ENCODE results near the gene LSAMP.

LSAMP gene

DNA sequence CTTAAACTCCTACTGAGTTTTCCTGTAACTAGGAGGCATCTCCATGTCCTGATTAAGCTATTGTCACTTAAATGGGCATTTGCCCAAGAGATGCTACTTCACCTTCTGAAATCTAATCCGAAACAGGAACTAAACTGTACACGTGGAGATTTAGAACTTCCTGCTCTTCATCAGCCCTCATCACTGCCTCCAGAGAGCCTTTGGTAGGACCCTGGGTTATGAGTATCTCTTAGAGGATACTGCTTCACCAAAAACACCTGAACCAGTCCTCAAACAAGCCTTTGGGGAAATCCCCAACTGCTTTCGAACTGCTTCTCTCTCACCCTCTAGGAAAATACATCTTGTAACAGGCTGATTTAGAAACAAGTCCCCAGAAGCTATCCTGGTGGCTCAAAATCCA, 501.7 kb downstream of the LSAMP start:
- Histone ChIP-seq H3K79me2 (ENCODE audit: control insufficient read depth, insufficient read depth, low read length, poor library complexity) (no peaks in the 10 kb centered on the region), H4K8ac (ENCODE audit: low read depth, low read length) (no peak overlapping the region)

DNA sequence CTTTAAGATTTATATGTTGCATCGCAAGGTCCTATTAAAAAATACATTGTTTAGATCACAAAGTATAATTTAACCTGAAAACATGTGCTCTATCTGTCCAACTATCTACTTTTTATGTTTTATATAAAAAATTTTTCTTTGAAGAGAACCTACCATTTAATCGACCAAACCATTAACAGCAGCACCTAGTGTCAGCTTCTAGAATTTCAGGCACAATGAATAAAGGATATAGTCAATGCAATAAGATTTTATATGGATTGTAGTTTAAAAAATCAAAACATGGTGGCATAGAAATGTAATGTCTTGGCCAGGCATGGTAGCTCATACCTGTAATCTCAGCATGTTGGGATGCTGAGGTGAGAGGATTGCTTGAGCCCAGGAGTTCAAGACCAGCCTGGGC, 508.2 kb downstream of the LSAMP start:
- H3K9ac ChIP-seq (ENCODE audit: low read length), result no peak overlapping the region
- WGBS (ENCODE audit: extremely low coverage, insufficient coverage, insufficient read length), result no CpG with 5 or more reads among the region's 2 CpGs

More for the DNA sequence above, 501.7 kb downstream of the LSAMP start:
- Histone ChIP-seq H3K4ac (ENCODE audit: low read depth, low read length) (no peak overlapping the region), H2BK12ac (ENCODE audit: low read length) (no peak overlapping the region), H3K9ac (ENCODE audit: low read length) (peak overlapping the region; percentile 37), H3K4me3 (ENCODE audit: low read depth, low read length) (no peak overlapping the region), H3K4me1 (ENCODE audit: control insufficient read depth in 1 of 2, insufficient read depth in 2 of 2, low read length in 2 of 2) (no peaks in the 10 kb centered on the region), H3K9me3 (ENCODE audit: insufficient read depth, low read depth, low read length) (no peaks in the 10 kb centered on the region), H3K27me3 (ENCODE audit: insufficient read depth, low read length) (no peaks in the 10 kb centered on the region), H2BK5ac (ENCODE audit: low read depth, low read length, poor library complexity) (no peak overlapping the region), H4K12ac (ENCODE audit: low read depth, low read length) (no peak overlapping the region), H3K27ac (ENCODE audit: low read depth, low read length) (no peak overlapping the region), H2AK5ac (ENCODE audit: low read length) (no peak overlapping the region), H2AFZ (ENCODE audit: insufficient read depth, low read length, poor library complexity) (no peak overlapping the region), H3K79me1 (ENCODE audit: low read length) (no peaks in the 10 kb centered on the region), H3K14ac (ENCODE audit: low read length) (no peak overlapping the region), H3K4me2 (ENCODE audit: low read length) (no peak overlapping the region), H4K91ac (ENCODE audit: low read depth, low read length) (no peak overlapping the region), H3K23ac (ENCODE audit: low read length) (no peak overlapping the region), H3K36me3 (ENCODE audit: control insufficient read depth in 1 of 2, insufficient read depth in 2 of 2, low read length in 2 of 2) (no peaks in the 10 kb centered on the region), H2BK120ac (ENCODE audit: insufficient read depth, low read length, poor library complexity) (no peak overlapping the region), H3K18ac (ENCODE audit: low read length) (no peak overlapping the region)
- no peak for DNase-seq
- WGBS (ENCODE audit: extremely low coverage, insufficient coverage, insufficient read length), result no CpG with 5 or more reads among the region's 3 CpGs

DNA sequence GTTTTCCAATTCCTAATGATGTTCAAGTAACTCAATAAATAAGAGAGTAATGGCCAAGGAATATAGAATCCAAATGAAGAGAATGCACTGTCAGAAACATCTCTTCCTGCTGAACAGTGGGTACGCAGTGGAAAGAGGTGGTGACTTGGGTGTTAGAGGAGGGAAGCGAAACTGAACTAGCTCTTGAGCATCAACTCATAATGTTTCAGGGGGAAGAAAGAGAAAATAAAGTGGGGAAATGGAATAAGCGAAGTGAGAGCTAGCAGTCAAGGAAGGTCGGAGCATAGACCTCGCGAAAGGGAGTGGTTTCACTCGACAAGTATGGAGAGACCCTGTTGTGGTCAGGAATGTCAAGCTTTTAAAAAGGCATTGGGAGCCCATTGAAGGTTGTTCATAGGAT, 512.5 kb downstream of the LSAMP start:
- Histone ChIP-seq H4K91ac (ENCODE audit: low read depth, low read length) (no peak overlapping the region), H2BK5ac (ENCODE audit: low read depth, low read length, poor library complexity) (no peak overlapping the region), H4K12ac (ENCODE audit: low read depth, low read length) (no peak overlapping the region), H3K4me1 (ENCODE audit: control insufficient read depth in 1 of 2, insufficient read depth in 2 of 2, low read length in 2 of 2) (no peaks in the 10 kb centered on the region), H3K9me3 (ENCODE audit: insufficient read depth, low read depth, low read length) (no peaks in the 10 kb centered on the region), H3K23ac (ENCODE audit: low read length) (no peak overlapping the region), H3K4me2 (ENCODE audit: low read length) (peak overlapping the region; percentile 27), H2AK5ac (ENCODE audit: low read length) (no peak overlapping the region), H3K18ac (ENCODE audit: low read length) (no peak overlapping the region), H3K27me3 (ENCODE audit: insufficient read depth, low read length) (no peaks in the 10 kb centered on the region), H3K14ac (ENCODE audit: low read length) (no peak overlapping the region), H3K4me3 (ENCODE audit: low read depth, low read length) (no peak overlapping the region), H3K36me3 (ENCODE audit: control insufficient read depth in 1 of 2, insufficient read depth in 2 of 2, low read length in 2 of 2) (no peaks in the 10 kb centered on the region), H4K8ac (ENCODE audit: low read depth, low read length) (no peak overlapping the region), H3K79me1 (ENCODE audit: low read length) (no peaks in the 10 kb centered on the region), H3K4ac (ENCODE audit: low read depth, low read length) (no peak overlapping the region), H2AFZ (ENCODE audit: insufficient read depth, low read length, poor library complexity) (no peak overlapping the region), H2BK120ac (ENCODE audit: insufficient read depth, low read length, poor library complexity) (no peak overlapping the region), H3K9ac (ENCODE audit: low read length) (no peak overlapping the region), H2BK12ac (ENCODE audit: low read length) (no peak overlapping the region), H3K79me2 (ENCODE audit: control insufficient read depth, insufficient read depth, low read length, poor library complexity) (no peaks in the 10 kb centered on the region), H3K27ac (ENCODE audit: low read depth, low read length) (no peak overlapping the region)
- no CpG with 5 or more reads among the region's 7 CpGs for WGBS (ENCODE audit: extremely low coverage, insufficient coverage, insufficient read length)
- no peak for DNase-seq

More for the DNA sequence above, 508.2 kb downstream of the LSAMP start:
- no peak overlapping the region for H3K14ac ChIP-seq (ENCODE audit: low read length)
- no peak overlapping the region for H3K4me3 ChIP-seq (ENCODE audit: low read depth, low read length)
- no peak overlapping the region for H3K23ac ChIP-seq (ENCODE audit: low read length)
- no peak overlapping the region for H2BK5ac ChIP-seq (ENCODE audit: low read depth, low read length, poor library complexity)
- H2AK5ac ChIP-seq (ENCODE audit: low read length), result no peak overlapping the region
- DNase-seq, result peak in 1 of 2 donors; percentile 6
- no peak overlapping the region for H4K8ac ChIP-seq (ENCODE audit: low read depth, low read length)
- no peak overlapping the region for H3K4me2 ChIP-seq (ENCODE audit: low read length)
- no peak overlapping the region for H2AFZ ChIP-seq (ENCODE audit: insufficient read depth, low read length, poor library complexity)
- H3K27me3 ChIP-seq (ENCODE audit: insufficient read depth, low read length), result no peaks in the 10 kb centered on the region
- no peaks in the 10 kb centered on the region for H3K4me1 ChIP-seq (ENCODE audit: control insufficient read depth in 1 of 2, insufficient read depth in 2 of 2, low read length in 2 of 2)
- no peak overlapping the region for H3K27ac ChIP-seq (ENCODE audit: low read depth, low read length)
- H3K36me3 ChIP-seq (ENCODE audit: control insufficient read depth in 1 of 2, insufficient read depth in 2 of 2, low read length in 2 of 2), result no peaks in the 10 kb centered on the region
- no peak overlapping the region for H3K4ac ChIP-seq (ENCODE audit: low read depth, low read length)
- H4K91ac ChIP-seq (ENCODE audit: low read depth, low read length), result no peak overlapping the region
- no peak overlapping the region for H2BK12ac ChIP-seq (ENCODE audit: low read length)
- no peak overlapping the region for H3K18ac ChIP-seq (ENCODE audit: low read length)
- no peaks in the 10 kb centered on the region for H3K79me1 ChIP-seq (ENCODE audit: low read length)
- no peaks in the 10 kb centered on the region for H3K79me2 ChIP-seq (ENCODE audit: control insufficient read depth, insufficient read depth, low read length, poor library complexity)
- H2BK120ac ChIP-seq (ENCODE audit: insufficient read depth, low read length, poor library complexity), result no peak overlapping the region
- no peak overlapping the region for H4K12ac ChIP-seq (ENCODE audit: low read depth, low read length)
- H3K9me3 ChIP-seq (ENCODE audit: insufficient read depth, low read depth, low read length), result no peaks in the 10 kb centered on the region

DNA sequence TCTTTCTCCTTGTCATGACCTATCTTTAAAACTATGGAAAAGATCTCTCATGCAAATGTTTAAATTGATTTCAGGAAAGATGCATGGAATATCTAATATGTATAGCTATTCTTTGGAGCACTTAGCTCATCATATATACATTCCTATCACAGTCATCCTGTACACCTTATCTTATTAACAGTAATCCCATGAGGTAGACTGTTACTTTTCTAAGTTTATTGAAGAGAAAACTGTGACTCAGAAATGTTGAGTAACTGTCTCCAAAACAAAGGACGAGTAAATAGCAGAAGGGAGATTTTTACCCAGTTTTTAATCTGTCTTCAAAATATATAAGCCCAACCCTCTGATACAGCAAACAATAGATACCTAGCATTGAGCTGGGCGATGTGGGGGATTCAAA, 513.7 kb downstream of the LSAMP start:
- H4K8ac ChIP-seq (ENCODE audit: low read depth, low read length), result no peak overlapping the region
- no peak overlapping the region for H3K4me3 ChIP-seq (ENCODE audit: low read depth, low read length)

More for the DNA sequence above, 513.7 kb downstream of the LSAMP start:
- Histone ChIP-seq H2BK12ac (ENCODE audit: low read length) (no peak overlapping the region), H2AK5ac (ENCODE audit: low read length) (no peak overlapping the region), H3K79me2 (ENCODE audit: control insufficient read depth, insufficient read depth, low read length, poor library complexity) (no peaks in the 10 kb centered on the region), H3K18ac (ENCODE audit: low read length) (no peak overlapping the region), H4K91ac (ENCODE audit: low read depth, low read length) (no peak overlapping the region), H2BK5ac (ENCODE audit: low read depth, low read length, poor library complexity) (no peak overlapping the region), H3K4me2 (ENCODE audit: low read length) (no peak overlapping the region), H4K12ac (ENCODE audit: low read depth, low read length) (no peak overlapping the region), H3K27me3 (ENCODE audit: insufficient read depth, low read length) (no peaks in the 10 kb centered on the region), H3K4me1 (ENCODE audit: control insufficient read depth in 1 of 2, insufficient read depth in 2 of 2, low read length in 2 of 2) (no peaks in the 10 kb centered on the region), H3K79me1 (ENCODE audit: low read length) (no peaks in the 10 kb centered on the region), H3K9ac (ENCODE audit: low read length) (no peak overlapping the region), H3K9me3 (ENCODE audit: insufficient read depth, low read depth, low read length) (no peaks in the 10 kb centered on the region), H3K23ac (ENCODE audit: low read length) (no peak overlapping the region), H3K4ac (ENCODE audit: low read depth, low read length) (no peak overlapping the region), H3K27ac (ENCODE audit: low read depth, low read length) (no peak overlapping the region), H3K14ac (ENCODE audit: low read length) (no peak overlapping the region), H2BK120ac (ENCODE audit: insufficient read depth, low read length, poor library complexity) (no peak overlapping the region), H3K36me3 (ENCODE audit: control insufficient read depth in 1 of 2, insufficient read depth in 2 of 2, low read length in 2 of 2) (no peaks in the 10 kb centered on the region), H2AFZ (ENCODE audit: insufficient read depth, low read length, poor library complexity) (no peak overlapping the region)
- no CpG with 5 or more reads among the region's 2 CpGs for WGBS (ENCODE audit: extremely low coverage, insufficient coverage, insufficient read length)
- DNase-seq, result no peak

Measured in trophoblast cell (in vitro differentiated cells and primary cell).